HepG2 (cell line): Measurements from ENCODE around the gene IGFALS. TPM values are rescaled to one million over a fixed set of nuclear protein-coding genes. Genes with fewer than 3 reads are reported as not detected.

Experiments used
- ASH2L ChIP-seq: fragments of 300-600, 200-600 bp; sonication (generic); IDR thresholded peaks from 2 replicates; pipeline ENCODE4 v1.7.0; 2017; ENCODE audit warnings: low read depth, mild to moderate bottlenecking, moderate library complexity, mixed read lengths, low read length; ENCODE audit not compliant: insufficient read length
- BRCA1 ChIP-seq: sonication (generic); formaldehyde crosslinking; IDR thresholded peaks from 2 replicates; pipeline ENCODE4 v1.4.0; 2020; ENCODE audit warnings: missing genetic modification reagents
- CCAR2 ChIP-seq: fragments of 200-400 bp; formaldehyde crosslinking; optimal IDR thresholded peaks from 2 replicates; pipeline ENCODE3; 2018; ENCODE audit warnings: low read depth, mild to moderate bottlenecking, low read length, moderate library complexity
- CSRNP2 ChIP-seq: sonication (generic); formaldehyde crosslinking; conservative IDR thresholded peaks from 2 replicates; pipeline ENCODE4 v1.8.0; 2022; ENCODE audit warnings: low read depth, missing genetic modification reagents
- ETS1 ChIP-seq: sonication (generic); formaldehyde crosslinking; IDR thresholded peaks from 2 replicates; pipeline ENCODE4 v1.4.0; 2020; ENCODE audit warnings: missing genetic modification reagents
- HMGA1 ChIP-seq: sonication (generic); formaldehyde crosslinking; conservative IDR thresholded peaks from 2 replicates; pipeline ENCODE4 v1.4.0; 2020; ENCODE audit warnings: missing genetic modification reagents
- JUNB ChIP-seq: sonication (generic); formaldehyde crosslinking; IDR thresholded peaks from 2 replicates; pipeline ENCODE4 v1.8.0; 2022; ENCODE audit warnings: missing genetic modification reagents, mild to moderate bottlenecking, borderline replicate concordance
- MED1 ChIP-seq: sonication (generic); formaldehyde crosslinking; IDR thresholded peaks from 2 replicates; pipeline ENCODE4 v1.4.0; 2020; ENCODE audit warnings: missing genetic modification reagents
- NCOA5 ChIP-seq: sonication (generic); formaldehyde crosslinking; IDR thresholded peaks from 2 replicates; pipeline ENCODE4 v1.4.0; 2020; ENCODE audit warnings: missing genetic modification reagents
- POGZ ChIP-seq: sonication (generic); formaldehyde crosslinking; IDR thresholded peaks from 2 replicates; pipeline ENCODE4 v1.4.0; 2020; ENCODE audit warnings: mild to moderate bottlenecking, missing genetic modification reagents
- SMAD1 ChIP-seq: sonication (generic); formaldehyde crosslinking; IDR thresholded peaks from 2 replicates; pipeline ENCODE4 v1.4.0; 2020; ENCODE audit warnings: missing genetic modification reagents, low read depth, mild to moderate bottlenecking, borderline replicate concordance
- SMAD3 ChIP-seq: sonication (generic); formaldehyde crosslinking; IDR thresholded peaks from 2 replicates; pipeline ENCODE4 v1.4.0; 2020; ENCODE audit warnings: missing genetic modification reagents
- U2AF1 ChIP-seq: fragments of 200-400 bp; formaldehyde crosslinking; optimal IDR thresholded peaks from 2 replicates; pipeline ENCODE3; 2017; ENCODE audit warnings: mild to moderate bottlenecking, low read depth, low read length
- ZBTB7A ChIP-seq: sonication (generic); formaldehyde crosslinking; IDR thresholded peaks from 2 replicates; pipeline ENCODE4 v1.8.0; 2022; ENCODE audit warnings: mild to moderate bottlenecking, missing genetic modification reagents
- ZNF3 ChIP-seq: IDR thresholded peaks from 2 replicates; pipeline ENCODE4 v1.7.0; 2017; ENCODE audit warnings: inconsistent platforms
- ZNF34 ChIP-seq: sonication (generic); formaldehyde crosslinking; IDR thresholded peaks from 2 replicates; pipeline ENCODE4 v1.4.0; 2020; ENCODE audit warnings: mild to moderate bottlenecking, missing genetic modification reagents, borderline replicate concordance
- ZNF550 ChIP-seq: sonication (generic); formaldehyde crosslinking; IDR thresholded peaks from 2 replicates; pipeline ENCODE4 v1.4.0; 2020; ENCODE audit warnings: mild to moderate bottlenecking, missing genetic modification reagents, borderline replicate concordance
- ZNF557 ChIP-seq: sonication (generic); formaldehyde crosslinking; IDR thresholded peaks from 2 replicates; pipeline ENCODE4 v1.4.0; 2020; ENCODE audit warnings: missing genetic modification reagents
- ZNF572 ChIP-seq: sonication (generic); formaldehyde crosslinking; IDR thresholded peaks from 2 replicates; pipeline ENCODE4 v1.5.1; 2020; ENCODE audit warnings: mild to moderate bottlenecking, missing genetic modification reagents
- ZNF704 ChIP-seq: sonication (generic); formaldehyde crosslinking; IDR thresholded peaks from 2 replicates; pipeline ENCODE4 v1.8.1; 2023; ENCODE audit warnings: mild to moderate bottlenecking, inconsistent platforms, moderate library complexity, missing genetic modification reagents, borderline replicate concordance
- ZNF740 ChIP-seq: sonication (generic); formaldehyde crosslinking; IDR thresholded peaks from 2 replicates; pipeline ENCODE4 v1.4.0; 2020; ENCODE audit warnings: missing genetic modification reagents
- ZNF761 ChIP-seq: sonication (generic); formaldehyde crosslinking; conservative IDR thresholded peaks from 2 replicates; pipeline ENCODE4 v1.4.0; 2020; ENCODE audit warnings: mild to moderate bottlenecking, missing genetic modification reagents
- ZNF766 ChIP-seq: sonication (generic); formaldehyde crosslinking; IDR thresholded peaks from 2 replicates; pipeline ENCODE4 v1.5.0; 2020; ENCODE audit warnings: missing genetic modification reagents, borderline replicate concordance
- ZNF883 ChIP-seq: sonication (generic); formaldehyde crosslinking; IDR thresholded peaks from 2 replicates; pipeline ENCODE4 v1.5.1; 2020; ENCODE audit warnings: mild to moderate bottlenecking, missing genetic modification reagents; ENCODE audit errors: not compliant biosample characterization
- ZSCAN21 ChIP-seq: sonication (generic); formaldehyde crosslinking; IDR thresholded peaks from 2 replicates; pipeline ENCODE4 v1.8.0; 2022; ENCODE audit warnings: mild to moderate bottlenecking, missing genetic modification reagents, moderate library complexity, borderline replicate concordance
- ZSCAN22 ChIP-seq: sonication (generic); formaldehyde crosslinking; IDR thresholded peaks from 2 replicates; pipeline ENCODE4 v1.4.0; 2020; ENCODE audit warnings: mild to moderate bottlenecking, missing genetic modification reagents
- polyA plus RNA-seq, 8 experiments: library from polyadenylated mRNA; depleted of rRNA in 3 of 8; stranded (reverse) in 7 of 8; unstranded in 1 of 8; fragments of >200 nt; fragmentation: Illumina TruSeq in 4 of 8; extraction: Trizol in 4 of 8; gene quantifications; 2 replicates each; pipeline versions ENCODE4 v1.2.1 to v1.2.3, GENCODE V29; 2011 to 2016; ENCODE audit warnings: low read depth in 4 of 8, missing spikeins in 1 of 8, mixed read lengths in 1 of 8; ENCODE audit not compliant: insufficient read depth in 1 of 8
- total RNA-seq, 5 experiments: library from RNA; depleted of rRNA; stranded (reverse); fragments of >200 nt; fragmentation: Illumina TruSeq; extraction: Trizol; gene quantifications; 2 replicates each; pipeline ENCODE4 v1.2.3, GENCODE V29; 2016; ENCODE audit warnings: low read depth in 1 of 5

IGFALS gene
- total and polyA plus RNA-seq, 2 of the 13 experiments (the other 11 are each of a cell fraction or from before 2014, with no cell fraction given), result 0.34 to 2.4 TPM

- TF ChIP-seq NCOA5 (no peak), ZBTB7A (peak; percentile 79; the same call in 1 of the 2 replicates), ZNF557 (peak; percentile 67; the same call in 1 of the 2 replicates), JUNB (CRISPR knock-in tag) (no peak), ZNF550 (CRISPR knock-in tag) (0 out of 2 replicates have a peak, but pooled peaks have one; percentile 7), ZNF761 (CRISPR knock-in tag) (peak; percentile 72), ZNF3 (no peak), ZNF572 (CRISPR knock-in tag) (no peak), CSRNP2 (no peak), SMAD3 (CRISPR knock-in tag) (peak; percentile 91), SMAD1 (CRISPR knock-in tag) (no peak), BRCA1 (no peak; the same call in 1 of the 2 replicates), ZSCAN21 (CRISPR knock-in tag) (peak; percentile 81), U2AF1 (peak; percentile 53), ETS1 (CRISPR knock-in tag) (peak; percentile 60; the same call in 1 of the 2 replicates), ZNF704 (peak; percentile 63), ASH2L (peak; percentile 77), CCAR2 (no peak), POGZ (CRISPR knock-in tag) (peak; percentile 80), ZNF740 (CRISPR knock-in tag) (no peak), HMGA1 (CRISPR knock-in tag) (no peak), ZNF883 (CRISPR knock-in tag) (peak; percentile 54), ZNF34 (CRISPR knock-in tag) (no peak), MED1 (CRISPR knock-in tag) (peak; percentile 89), ZNF766 (CRISPR knock-in tag) (peak; percentile 81; the same call in 1 of the 2 replicates), ZSCAN22 (CRISPR knock-in tag) (no peak)
Observed at GRCh38 chr16:1772908-1773702, 20.4 kb downstream of the IGFALS start, which contains the start of gene MRPS34 (continued).
